IMR-90 (cell line): Measurements from ENCODE around the gene STX11. TPM values are rescaled to one million over a fixed set of nuclear protein-coding genes. Genes with fewer than 3 reads are reported as not detected.

ENCODE experiments used
- ATAC-seq: fragments of 200-7000 bp; cut with Tn5 transposase; 2 replicates; pipeline ENCODE4 v1.9.1; 2020; ENCODE audit warnings: low read depth, mild to moderate bottlenecking, moderate library complexity
- BruUV-seq: library from RNA; stranded (reverse); fragments of 400-500 nt; replicated peaks from 2 replicates; lab custom pipeline; 2021; lab: Mats Ljungman, UMichigan
- CTCF ChIA-PET: fragments of 300-600 bp; formaldehyde crosslinking; extraction: SDS; loops from one replicate; lab custom pipeline; 2021; ENCODE audit warnings: antibody characterized with exemption; lab: Yijun Ruan, JAX
- POLR2A ChIA-PET: fragments of 300-600 bp; sonication (Branson Sonifier 250); formaldehyde crosslinking; loops from one replicate; lab custom pipeline; 2022; ENCODE audit warnings: antibody characterized with exemption; ENCODE audit not compliant: unreplicated experiment; lab: Charles Lee
- DNase-seq: peaks from one replicate; pipeline ENCODE4 v3.0.0; 2013
- H2AFZ ChIP-seq: replicated peaks from 2 replicates; pipeline ENCODE3; 2013; ENCODE audit warnings: low read length, mild to moderate bottlenecking; ENCODE audit not compliant: poor library complexity
- H2AK5ac ChIP-seq: 2 replicates; pipeline ENCODE4 v1.6.1; 2013; ENCODE audit warnings: low read depth, low read length, inconsistent platforms
- H2AK9ac ChIP-seq: replicated peaks from 2 replicates; pipeline ENCODE3; 2013; ENCODE audit warnings: mild to moderate bottlenecking, low read depth, low read length, moderate library complexity; ENCODE audit not compliant: poor library complexity
- H2BK120ac ChIP-seq: 2 replicates; pipeline ENCODE4 v1.6.1; 2013; ENCODE audit warnings: low read depth, low read length, inconsistent platforms
- H2BK15ac ChIP-seq: 3 replicates; pipeline ENCODE4 v1.6.1; 2013; ENCODE audit warnings: low read depth, low read length, inconsistent platforms
- H2BK20ac ChIP-seq: 2 replicates; pipeline ENCODE4 v1.6.1; 2013; ENCODE audit warnings: low read depth, mild to moderate bottlenecking, inconsistent platforms, low read length, moderate library complexity
- H2BK5ac ChIP-seq: 2 replicates; pipeline ENCODE4 v1.6.1; 2013; ENCODE audit warnings: mild to moderate bottlenecking, low read depth, low read length, inconsistent platforms; ENCODE audit not compliant: poor library complexity, severe bottlenecking
- H3K14ac ChIP-seq: replicated peaks from 2 replicates; pipeline ENCODE4 v1.6.1; 2013; ENCODE audit warnings: low read depth, low read length, inconsistent platforms
- H3K18ac ChIP-seq: 2 replicates; pipeline ENCODE4 v1.6.1; 2013; ENCODE audit warnings: low read depth, low read length, control low read depth
- H3K23ac ChIP-seq: 2 replicates; pipeline ENCODE4 v1.6.1; 2013; ENCODE audit warnings: low read depth, low read length, inconsistent platforms
- H3K27ac ChIP-seq: 2 replicates; pipeline ENCODE4 v1.5.1; 2013; ENCODE audit warnings: mild to moderate bottlenecking, control low read depth, low read length; ENCODE audit not compliant: insufficient read depth
- H3K27me3 ChIP-seq: 2 replicates; pipeline ENCODE4 v1.6.1; 2013; ENCODE audit warnings: low read length; ENCODE audit not compliant: control insufficient read depth, insufficient read depth
- H3K36me3 ChIP-seq: 2 replicates; pipeline ENCODE4 v1.6.1; 2013; ENCODE audit warnings: low read length, mixed read lengths; ENCODE audit not compliant: control insufficient read depth, insufficient read depth
- H3K4ac ChIP-seq: 2 replicates; pipeline ENCODE4 v1.6.1; 2013; ENCODE audit warnings: low read depth, low read length, inconsistent platforms
- H3K4me1 ChIP-seq: 2 replicates; pipeline ENCODE4 v1.6.1; 2013; ENCODE audit warnings: low read length, mixed read lengths; ENCODE audit not compliant: control insufficient read depth, insufficient read depth
- H3K4me2 ChIP-seq: 2 replicates; pipeline ENCODE4 v1.6.1; 2013; ENCODE audit warnings: low read depth, mild to moderate bottlenecking, control low read depth, low read length, moderate library complexity
- H3K4me3 ChIP-seq: 2 replicates; pipeline ENCODE4 v1.5.1; 2013; ENCODE audit warnings: low read depth, mild to moderate bottlenecking, control low read depth, low read length, moderate library complexity; ENCODE audit not compliant: insufficient read depth
- H3K56ac ChIP-seq: 2 replicates; pipeline ENCODE4 v1.6.1; 2013; ENCODE audit warnings: low read length, inconsistent platforms; ENCODE audit not compliant: insufficient read depth; ENCODE audit errors: extremely low read depth
- H3K79me1 ChIP-seq, 2 experiments: 2 replicates each; pipeline ENCODE4 v1.6.1; 2013; ENCODE audit warnings: low read length in 2 of 2, inconsistent platforms in 1 of 2, low read depth in 1 of 2
- H3K9ac ChIP-seq: 2 replicates; pipeline ENCODE4 v1.6.1; 2013; ENCODE audit warnings: low read depth, low read length, control low read depth
- H3K9me1 ChIP-seq: 2 replicates; pipeline ENCODE4 v1.6.1; 2013; ENCODE audit warnings: low read length, inconsistent platforms; ENCODE audit not compliant: insufficient read depth
- H3K9me3 ChIP-seq: 2 replicates; pipeline ENCODE4 v1.6.1; 2013; ENCODE audit warnings: low read length; ENCODE audit not compliant: control insufficient read depth, insufficient read depth
- H4K20me1 ChIP-seq: 2 replicates; pipeline ENCODE4 v1.6.1; 2013; ENCODE audit warnings: low read length, inconsistent platforms; ENCODE audit not compliant: insufficient read depth
- H4K5ac ChIP-seq: 2 replicates; pipeline ENCODE4 v1.6.1; 2013; ENCODE audit warnings: mild to moderate bottlenecking, low read depth, low read length, control low read depth
- H4K8ac ChIP-seq, 2 experiments: 2 replicates each; pipeline ENCODE4 v1.6.1; 2013; ENCODE audit warnings: low read depth in 2 of 2, low read length in 2 of 2, control low read depth in 1 of 2, inconsistent platforms in 1 of 2
- H4K91ac ChIP-seq: 2 replicates; pipeline ENCODE4 v1.6.1; 2013; ENCODE audit warnings: low read depth, low read length, inconsistent platforms; ENCODE audit not compliant: insufficient read depth
- BHLHE40 ChIP-seq: fragments of 150-350 bp; IDR thresholded peaks from 2 replicates; pipeline ENCODE4 v1.6.1; 2016; ENCODE audit warnings: mild to moderate bottlenecking, low read depth, low read length
- CEBPB ChIP-seq: IDR thresholded peaks from 2 replicates; pipeline ENCODE4 v1.6.1; 2012; ENCODE audit warnings: low read depth, low read length, improper control_type of control experiment
- CHD1 ChIP-seq: IDR thresholded peaks from 2 replicates; pipeline ENCODE4 v1.6.1; 2012; ENCODE audit warnings: low read depth, low read length, improper control_type of control experiment
- CTCF ChIP-seq: conservative IDR thresholded peaks from 2 replicates; pipeline ENCODE4 v1.5.1; 2012; ENCODE audit warnings: mild to moderate bottlenecking, low read depth, low read length, improper control_type of control experiment
- FOS ChIP-seq: fragments of 150-350 bp; IDR thresholded peaks from 2 replicates; pipeline ENCODE4 v1.6.1; 2016; ENCODE audit warnings: low read depth, low read length
- MAFK ChIP-seq: IDR thresholded peaks from 2 replicates; pipeline ENCODE4 v1.6.1; 2012; ENCODE audit warnings: low read depth, low read length, improper control_type of control experiment
- MAZ ChIP-seq: IDR thresholded peaks from 2 replicates; pipeline ENCODE4 v1.6.1; 2012; ENCODE audit warnings: low read depth, mild to moderate bottlenecking, low read length, improper control_type of control experiment, moderate library complexity, borderline replicate concordance
- MXI1 ChIP-seq: IDR thresholded peaks from 2 replicates; pipeline ENCODE4 v1.6.1; 2012; ENCODE audit warnings: low read depth, mild to moderate bottlenecking, low read length, moderate library complexity, borderline replicate concordance
- NFE2L2 ChIP-seq: fragments of 150-350 bp; IDR thresholded peaks from 2 replicates; pipeline ENCODE4 v1.6.1; 2016; ENCODE audit warnings: low read depth, mild to moderate bottlenecking, low read length
- POLR2A ChIP-seq: IDR thresholded peaks from 2 replicates; pipeline ENCODE4 v1.6.1; 2012; ENCODE audit warnings: mild to moderate bottlenecking, low read depth, low read length
- RAD21 ChIP-seq: IDR thresholded peaks from 2 replicates; pipeline ENCODE4 v1.6.1; 2012; ENCODE audit warnings: low read length, improper control_type of control experiment
- RFX5 ChIP-seq: IDR thresholded peaks from 2 replicates; pipeline ENCODE4 v1.8.0; 2012; ENCODE audit warnings: low read depth, mild to moderate bottlenecking, low read length, moderate library complexity
- SMC3 ChIP-seq: fragments of 150-350 bp; IDR thresholded peaks from 2 replicates; pipeline ENCODE4 v1.6.1; 2016; ENCODE audit warnings: low read depth, mild to moderate bottlenecking, antibody characterized with exemption, low read length, moderate library complexity
- WGBS, 2 experiments: methylation state at CpG; one replicate each; pipeline versions ENCODE4 v1.1.5 to v1.1.7; 2013; ENCODE audit warnings: missing lambda C conversion rate in 2 of 2; ENCODE audit not compliant: insufficient read length in 1 of 2; ENCODE audit errors: extremely low coverage in 2 of 2; 5-methylcytosine and 5-hydroxymethylcytosine counted together
- dilution Hi-C: fragments of 300-500 bp; cut with HindIII; formaldehyde crosslinking; loops from one replicate; pipeline ENCODE4 v1.14.3; 2018; ENCODE audit warnings: low sequenced_read_pairs; ENCODE audit not compliant: unreplicated experiment
- in situ Hi-C: fragments of 300-500 bp; cut with MboI; formaldehyde crosslinking; loops from 3 replicates; pipeline ENCODE4 v1.14.3; 2019; ENCODE audit warnings: low sequenced_read_pairs, inconsistent platforms, mixed read lengths
- intact Hi-C: fragments of 100-400 bp; cut with micrococcal nuclease; formaldehyde crosslinking; loops from 2 replicates; pipeline ENCODE4 v1.10.0; 2022
- polyA plus RNA-seq, 3 experiments: library from polyadenylated mRNA; depleted of rRNA; stranded (reverse); fragments of >200 nt; gene quantifications; 2 replicates each; pipeline ENCODE4 v1.2.3, GENCODE V29; 2012; ENCODE audit warnings: low replicate concordance in 1 of 3
- total RNA-seq: library from RNA; depleted of rRNA; stranded (reverse); fragments of >200 nt; gene quantifications from 2 replicates; pipeline ENCODE4 v1.2.3, GENCODE V29; 2012
- TF ChIP-seq, protein P1 (sequence below): fragments of 150-350 bp; IDR thresholded peaks from 2 replicates; pipeline ENCODE4 v1.6.1; 2016; ENCODE audit warnings: low read depth, mild to moderate bottlenecking, low read length, moderate library complexity, borderline replicate concordance
- TF ChIP-seq, protein P2 (sequence below): fragments of 150-350 bp; IDR thresholded peaks from 2 replicates; pipeline ENCODE4 v1.6.1; 2017; ENCODE audit warnings: mild to moderate bottlenecking, antibody characterized with exemption, low read length, low read depth

STX11 gene
- total and polyA plus RNA-seq, 2 of the 4 experiments (the other 2 are of a cell fraction): 0.54 to 0.68 TPM

DNA sequence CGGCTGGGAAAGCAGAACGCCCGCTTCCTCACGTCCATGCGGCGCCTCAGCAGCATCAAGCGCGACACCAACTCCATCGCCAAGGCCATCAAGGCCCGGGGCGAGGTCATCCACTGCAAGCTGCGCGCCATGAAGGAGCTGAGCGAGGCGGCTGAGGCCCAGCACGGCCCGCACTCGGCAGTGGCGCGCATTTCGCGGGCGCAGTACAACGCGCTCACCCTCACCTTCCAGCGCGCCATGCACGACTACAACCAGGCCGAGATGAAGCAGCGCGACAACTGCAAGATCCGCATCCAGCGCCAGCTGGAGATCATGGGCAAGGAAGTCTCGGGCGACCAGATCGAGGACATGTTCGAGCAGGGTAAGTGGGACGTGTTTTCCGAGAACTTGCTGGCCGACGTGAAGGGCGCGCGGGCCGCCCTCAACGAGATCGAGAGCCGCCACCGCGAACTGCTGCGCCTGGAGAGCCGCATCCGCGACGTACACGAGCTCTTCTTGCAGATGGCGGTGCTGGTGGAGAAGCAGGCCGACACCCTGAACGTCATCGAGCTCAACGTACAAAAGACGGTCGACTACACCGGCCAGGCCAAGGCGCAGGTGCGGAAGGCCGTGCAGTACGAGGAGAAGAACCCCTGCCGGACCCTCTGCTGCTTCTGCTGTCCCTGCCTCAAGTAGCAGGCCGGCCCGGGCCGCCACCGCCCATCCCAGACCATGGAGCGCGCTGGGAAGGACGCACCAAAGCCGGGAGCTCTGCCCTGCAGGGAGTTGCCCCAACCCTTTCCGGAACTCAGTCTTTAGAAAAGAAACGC is 36.7 kb downstream of the STX11 start:
- Histone ChIP-seq H3K23ac (no peak overlapping the region), H3K9me1 (no peaks in the 10 kb centered on the region), H2AK5ac (no peak overlapping the region), H3K18ac (no peak overlapping the region), H2BK15ac (no peak overlapping the region), H3K4me1 (0 out of 2 replicates have a peak, but pooled peaks cover 3% of the 10 kb centered on the region), H4K8ac (no peak overlapping the region), H3K79me1 (no peaks in the 10 kb centered on the region), H3K4me2 (no peak overlapping the region), H4K20me1 (no peaks in the 10 kb centered on the region), H2AK9ac (peak overlapping the region; percentile 42), H3K4ac (no peak overlapping the region), H3K14ac (no peak overlapping the region), H2BK120ac (no peak overlapping the region), H3K56ac (no peak overlapping the region), H4K91ac (no peak overlapping the region), H2BK20ac (no peak overlapping the region), H3K9ac (no peak overlapping the region), H2AFZ (peak overlapping the region; percentile 8), H3K27me3 (peaks cover 2% of the 10 kb centered on the region; the same call in 1 of the 2 replicates), H4K5ac (no peak overlapping the region), H3K9me3 (peaks cover 3% of the 10 kb centered on the region; the same call in 1 of the 2 replicates), H3K4me3 (no peak overlapping the region), H2BK5ac (no peak overlapping the region), H3K27ac (no peak overlapping the region), H3K36me3 (no peaks in the 10 kb centered on the region)
- ChIA-PET CTCF (no interaction called here), POLR2A (no interaction called here)
- in situ Hi-C loops: no loop called here
- no peak for DNase-seq
- WGBS, 2 experiments: 73% methylated on average over 47 of the region's 79 CpGs; no CpG with 5 or more reads in 1 of the 2 experiments
- no peak for ATAC-seq
- dilution Hi-C loops: no loop called here
- intact Hi-C loops: no loop called here
- no TSS peak for BruUV-seq
- TF ChIP-seq POLR2A (no peak), CTCF (no peak), NFE2L2 (no peak), BHLHE40 (no peak), CEBPB (no peak), FOS (no peak), RAD21 (no peak), RFX5 (no peak), CHD1 (no peak), MAZ (no peak), SMC3 (no peak), MAFK (no peak), MXI1 (no peak)
- TF ChIP-seq, protein P1, sequence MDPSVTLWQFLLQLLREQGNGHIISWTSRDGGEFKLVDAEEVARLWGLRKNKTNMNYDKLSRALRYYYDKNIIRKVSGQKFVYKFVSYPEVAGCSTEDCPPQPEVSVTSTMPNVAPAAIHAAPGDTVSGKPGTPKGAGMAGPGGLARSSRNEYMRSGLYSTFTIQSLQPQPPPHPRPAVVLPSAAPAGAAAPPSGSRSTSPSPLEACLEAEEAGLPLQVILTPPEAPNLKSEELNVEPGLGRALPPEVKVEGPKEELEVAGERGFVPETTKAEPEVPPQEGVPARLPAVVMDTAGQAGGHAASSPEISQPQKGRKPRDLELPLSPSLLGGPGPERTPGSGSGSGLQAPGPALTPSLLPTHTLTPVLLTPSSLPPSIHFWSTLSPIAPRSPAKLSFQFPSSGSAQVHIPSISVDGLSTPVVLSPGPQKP: no peak
- TF ChIP-seq, protein P2, sequence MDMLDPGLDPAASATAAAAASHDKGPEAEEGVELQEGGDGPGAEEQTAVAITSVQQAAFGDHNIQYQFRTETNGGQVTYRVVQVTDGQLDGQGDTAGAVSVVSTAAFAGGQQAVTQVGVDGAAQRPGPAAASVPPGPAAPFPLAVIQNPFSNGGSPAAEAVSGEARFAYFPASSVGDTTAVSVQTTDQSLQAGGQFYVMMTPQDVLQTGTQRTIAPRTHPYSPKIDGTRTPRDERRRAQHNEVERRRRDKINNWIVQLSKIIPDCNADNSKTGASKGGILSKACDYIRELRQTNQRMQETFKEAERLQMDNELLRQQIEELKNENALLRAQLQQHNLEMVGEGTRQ: no peak
